Measurements from ENCODE around the gene VGLL4.

GRCh38 chr3:11625376-11626083 is 18.2 kb downstream of the VGLL4 start:
- TF ChIP-seq, protein P1, sequence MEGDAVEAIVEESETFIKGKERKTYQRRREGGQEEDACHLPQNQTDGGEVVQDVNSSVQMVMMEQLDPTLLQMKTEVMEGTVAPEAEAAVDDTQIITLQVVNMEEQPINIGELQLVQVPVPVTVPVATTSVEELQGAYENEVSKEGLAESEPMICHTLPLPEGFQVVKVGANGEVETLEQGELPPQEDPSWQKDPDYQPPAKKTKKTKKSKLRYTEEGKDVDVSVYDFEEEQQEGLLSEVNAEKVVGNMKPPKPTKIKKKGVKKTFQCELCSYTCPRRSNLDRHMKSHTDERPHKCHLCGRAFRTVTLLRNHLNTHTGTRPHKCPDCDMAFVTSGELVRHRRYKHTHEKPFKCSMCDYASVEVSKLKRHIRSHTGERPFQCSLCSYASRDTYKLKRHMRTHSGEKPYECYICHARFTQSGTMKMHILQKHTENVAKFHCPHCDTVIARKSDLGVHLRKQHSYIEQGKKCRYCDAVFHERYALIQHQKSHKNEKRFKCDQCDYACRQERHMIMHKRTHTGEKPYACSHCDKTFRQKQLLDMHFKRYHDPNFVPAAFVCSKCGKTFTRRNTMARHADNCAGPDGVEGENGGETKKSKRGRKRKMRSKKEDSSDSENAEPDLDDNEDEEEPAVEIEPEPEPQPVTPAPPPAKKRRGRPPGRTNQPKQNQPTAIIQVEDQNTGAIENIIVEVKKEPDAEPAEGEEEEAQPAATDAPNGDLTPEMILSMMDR (IDR thresholded peaks at IDR 0.05): no peak
- no peak for TF ChIP-seq POLR2A (IDR thresholded peaks at IDR 0.05)

All from lower leg skin (tissue), 3 donors.